Activated CD8-positive, alpha-beta T cell treated with anti-CD3 and anti-CD28 coated beads for 36 hours (primary cell): ENCODE measurements around the gene CYTH2. TPM values are rescaled to one million over a fixed set of nuclear protein-coding genes. Genes with fewer than 3 reads are reported as not detected.

Experiments
- ATAC-seq: fragments of 200-7000 bp; cut with Tn5 transposase; one replicate; pipeline ENCODE4 v1.10.0; 2021; ENCODE audit warnings: mild to moderate bottlenecking, moderate library complexity
- CTCF ChIA-PET: fragments of 350-600 bp; sonication (Branson Sonifier 250); formaldehyde crosslinking; loops from one replicate; lab custom pipeline; 2021; ENCODE audit warnings: antibody characterized with exemption; lab: Charles Lee
- POLR2A ChIA-PET: fragments of 350-600 bp; sonication (Branson Sonifier 250); formaldehyde crosslinking; loops from one replicate; lab custom pipeline; 2021; ENCODE audit warnings: antibody characterized with exemption; lab: Charles Lee
- DNase-seq: peaks from one replicate; pipeline ENCODE4 v3.0.0-alpha.2; 2020
- H3K27ac Mint-ChIP-seq: one replicate; pipeline ENCODE4 v1.8.0; 2021; ENCODE audit warnings: mild to moderate bottlenecking, mixed read lengths
- H3K27me3 Mint-ChIP-seq: one replicate; pipeline ENCODE4 v1.8.0; 2021; ENCODE audit warnings: mixed read lengths
- H3K36me3 Mint-ChIP-seq: one replicate; pipeline ENCODE4 v1.8.0; 2021; ENCODE audit warnings: low read depth, mixed read lengths
- H3K4me1 Mint-ChIP-seq: one replicate; pipeline ENCODE4 v1.8.0; 2021; ENCODE audit warnings: low read depth, mixed read lengths
- H3K4me3 Mint-ChIP-seq: one replicate; pipeline ENCODE4 v1.8.0; 2021; ENCODE audit warnings: mild to moderate bottlenecking, moderate library complexity, mixed read lengths
- H3K9me3 Mint-ChIP-seq: one replicate; pipeline ENCODE4 v1.8.0; 2021; ENCODE audit warnings: mixed read lengths
- CTCF ChIP-seq: fragments of 200-600 bp; IDR thresholded peaks from one replicate; pipeline ENCODE4 v1.8.0; 2022; ENCODE audit warnings: antibody characterized with exemption, mild to moderate bottlenecking
- intact Hi-C: fragments of 100-400 bp; cut with micrococcal nuclease; formaldehyde crosslinking; loops from one replicate; pipeline ENCODE4 v1.10.0; 2022
- total RNA-seq, 2 experiments: library from RNA; stranded (reverse); gene quantifications; one replicate each; pipeline ENCODE4 v1.2.3, GENCODE V29; 2021

The CYTH2 gene
- total RNA-seq, 2 experiments from 2014 or later = 23.8 to 24.5 TPM

- H3K27ac Mint-ChIP-seq = no peak overlapping the region
- H3K36me3 Mint-ChIP-seq = no peaks in the 10 kb centered on the region
- ChIA-PET CTCF (interaction anchor here (0.6 to 4.1 kb wide), 41 partner anchors 9 to 299 kb away, joined by 3 to 60 read pairs (median 5); partner anchors contain the start of genes CARD8, GRWD1, KDELR1 and RPL18), POLR2A (interaction anchor here (0.5 to 1.0 kb wide), 4 partner anchors 9 to 1779 kb away, joined by 3 read pairs; no protein-coding TSS in a partner anchor)
- peak; percentile 37 for ATAC-seq
- no peak overlapping the region for H3K4me3 Mint-ChIP-seq
- TF ChIP-seq CTCF = peak; percentile 97
- peak; percentile 86 for DNase-seq
- intact Hi-C loops = no loop called here
- H3K9me3 Mint-ChIP-seq = no peaks in the 10 kb centered on the region
- peaks cover 17% of the 10 kb centered on the region for H3K27me3 Mint-ChIP-seq
- peaks cover 25% of the 10 kb centered on the region for H3K4me1 Mint-ChIP-seq
Observed at GRCh38 chr19:48489608-48490216, 20.5 kb downstream of the CYTH2 start.

GRCh38 chr19:48490981-48491792, 22.0 kb downstream of the CYTH2 start:
- H3K9me3 Mint-ChIP-seq = no peaks in the 10 kb centered on the region
- DNase-seq = peak; percentile 74
- TF ChIP-seq CTCF = no peak
- intact Hi-C loops = no loop called here
- peak; percentile 15 for ATAC-seq
- H3K27ac Mint-ChIP-seq = no peak overlapping the region
- CTCF ChIA-PET = interaction anchor here (0.8 to 4.1 kb wide), 12 partner anchors 11 to 157 kb away, joined by 3 to 60 read pairs (median 8); partner anchors contain the start of gene KDELR1
- peaks cover 25% of the 10 kb centered on the region for H3K4me1 Mint-ChIP-seq
- peaks cover 24% of the 10 kb centered on the region for H3K27me3 Mint-ChIP-seq
- H3K4me3 Mint-ChIP-seq = peak overlapping the region; percentile 40
- POLR2A ChIA-PET = no interaction called here
- no peaks in the 10 kb centered on the region for H3K36me3 Mint-ChIP-seq

- Mint-ChIP-seq H3K27me3 (peaks cover 24% of the 10 kb centered on the region), H3K4me3 (peak overlapping the region; percentile 40), H3K36me3 (no peaks in the 10 kb centered on the region), H3K27ac (no peak overlapping the region), H3K9me3 (no peaks in the 10 kb centered on the region), H3K4me1 (peaks cover 25% of the 10 kb centered on the region)
- intact Hi-C loops = no loop called here
- no peak for TF ChIP-seq CTCF
- no peak for DNase-seq
- ChIA-PET POLR2A (no interaction called here), CTCF (interaction anchor here (3.7 kb wide), 1 partner anchor 117 kb away, joined by 28 read pairs; no protein-coding TSS in a partner anchor)
- no peak for ATAC-seq
Observed at GRCh38 chr19:48491793-48492123, 22.6 kb downstream of the CYTH2 start.

- H3K27ac Mint-ChIP-seq = peak overlapping the region; percentile 55
- H3K27me3 Mint-ChIP-seq = peaks cover 24% of the 10 kb centered on the region
Observed at GRCh38 chr19:48492925-48493717, 24.0 kb downstream of the CYTH2 start.

More at GRCh38 chr19:48492925-48493717, 24.0 kb downstream of the CYTH2 start:
- DNase-seq (peak; percentile 89), ATAC-seq (peak; percentile 83)
- peak overlapping the region; percentile 64 for H3K4me3 Mint-ChIP-seq
- intact Hi-C loops = no loop called here
- no peaks in the 10 kb centered on the region for H3K9me3 Mint-ChIP-seq
- TF ChIP-seq CTCF = no peak
- CTCF ChIA-PET = interaction anchor here (1.0 to 1.9 kb wide), 7 partner anchors 11 to 102 kb away, joined by 3 to 8 read pairs (median 4); partner anchors contain the start of gene KDELR1
- no peaks in the 10 kb centered on the region for H3K36me3 Mint-ChIP-seq
- H3K4me1 Mint-ChIP-seq = peaks cover 25% of the 10 kb centered on the region
- POLR2A ChIA-PET = interaction anchor here (0.5 to 1.6 kb wide), 2 partner anchors 13 to 1246 kb away, joined by 4 read pairs; no protein-coding TSS in a partner anchor
